Esophagus (tissue), 2 donors: Measurements from ENCODE around the gene CRP. TPM values are rescaled to one million over a fixed set of nuclear protein-coding genes. Genes with fewer than 3 reads are reported as not detected.

Experiments
- H3K27ac ChIP-seq, 2 donors: one replicate each; pipeline ENCODE4 v1.5.1; 2013; ENCODE audit warnings: low read depth in 2 of 2, mild to moderate bottlenecking in 2 of 2, inconsistent platforms in 1 of 2, low read length in 1 of 2, moderate library complexity in 1 of 2
- H3K27me3 ChIP-seq, 2 donors: one replicate each; pipeline ENCODE4 v1.6.1; 2013; ENCODE audit warnings: low read length in 2 of 2, control low read depth in 1 of 2, mild to moderate bottlenecking in 1 of 2; ENCODE audit not compliant: insufficient read depth in 2 of 2, control insufficient read depth in 1 of 2
- H3K36me3 ChIP-seq, 2 donors: one replicate each; pipeline ENCODE4 v1.6.1; 2013; ENCODE audit warnings: low read length in 1 of 2; ENCODE audit not compliant: control insufficient read depth in 2 of 2, insufficient read depth in 2 of 2
- H3K4me1 ChIP-seq, 2 donors: one replicate each; pipeline ENCODE4 v1.6.1; 2013; ENCODE audit warnings: low read length in 1 of 2; ENCODE audit not compliant: control insufficient read depth in 2 of 2, insufficient read depth in 2 of 2
- H3K4me3 ChIP-seq, 2 donors: one replicate each; pipeline ENCODE4 v1.5.1; 2013; ENCODE audit warnings: low read length in 2 of 2, mild to moderate bottlenecking in 2 of 2, low read depth in 1 of 2, moderate library complexity in 1 of 2
- H3K9me3 ChIP-seq, 2 donors: one replicate each; pipeline ENCODE4 v1.6.1; 2013; ENCODE audit warnings: mild to moderate bottlenecking in 2 of 2, low read depth in 1 of 2, low read length in 1 of 2, moderate library complexity in 1 of 2; ENCODE audit not compliant: control insufficient read depth in 2 of 2, insufficient read depth in 1 of 2
- WGBS, 2 donors: extraction: QIAGEN DNeasy Blood & Tissue Kit; methylation state at CpG; one replicate each; pipeline ENCODE4 v1.1.7; 2013; 5-methylcytosine and 5-hydroxymethylcytosine counted together
- polyA plus RNA-seq, 2 donors: library from polyadenylated mRNA; stranded (reverse); fragments of 200-250 nt; gene quantifications; one replicate each; pipeline ENCODE4 v1.2.3, GENCODE V29; 2013
- donor health status: healthy with polysubstance abuse.
- donor health status: Bipolar disorder and iron deficiency.

CRP gene, protein sequence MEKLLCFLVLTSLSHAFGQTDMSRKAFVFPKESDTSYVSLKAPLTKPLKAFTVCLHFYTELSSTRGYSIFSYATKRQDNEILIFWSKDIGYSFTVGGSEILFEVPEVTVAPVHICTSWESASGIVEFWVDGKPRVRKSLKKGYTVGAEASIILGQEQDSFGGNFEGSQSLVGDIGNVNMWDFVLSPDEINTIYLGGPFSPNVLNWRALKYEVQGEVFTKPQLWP
- not detected for polyA plus RNA-seq

DNA sequence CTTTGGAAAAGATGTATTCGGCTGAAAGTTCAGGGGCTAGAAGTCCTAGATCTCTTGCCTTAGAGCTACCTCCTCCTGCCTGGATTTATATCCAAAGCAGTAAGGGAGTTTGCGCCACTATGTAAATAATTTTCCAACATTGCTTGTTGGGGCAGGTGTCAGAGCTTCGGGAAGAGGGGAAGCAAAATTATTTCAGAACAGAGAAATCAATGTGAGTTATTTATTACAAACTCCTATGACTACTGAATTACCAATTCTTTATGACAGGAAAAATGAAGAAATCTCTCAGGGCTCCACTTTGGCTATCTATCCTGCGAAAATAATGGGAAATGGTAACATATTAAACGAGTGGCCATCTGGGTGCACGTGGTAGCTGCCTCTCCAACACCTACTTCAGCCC is at the start of gene CRP:
Gene CRP, minus strand, starts transcription at position 61 of the 400 bp plus-strand sequence. CDS start 104 bp downstream, outside the sequence.
- H3K4me3 ChIP-seq: no peak within 1 kb of the TSS
- no peaks in the 10 kb centered on the region for H3K36me3 ChIP-seq
- H3K27me3 ChIP-seq: no peaks in the 10 kb centered on the region
- peaks cover 0 to 3% of the 10 kb centered on the region in 2 donors for H3K9me3 ChIP-seq
- no peaks in the 10 kb centered on the region for H3K4me1 ChIP-seq
- no peak within 1 kb of the TSS for H3K27ac ChIP-seq
- 74 to 78% methylated on average over 6 of the region's 6 CpGs for WGBS, 2 donors

DNA sequence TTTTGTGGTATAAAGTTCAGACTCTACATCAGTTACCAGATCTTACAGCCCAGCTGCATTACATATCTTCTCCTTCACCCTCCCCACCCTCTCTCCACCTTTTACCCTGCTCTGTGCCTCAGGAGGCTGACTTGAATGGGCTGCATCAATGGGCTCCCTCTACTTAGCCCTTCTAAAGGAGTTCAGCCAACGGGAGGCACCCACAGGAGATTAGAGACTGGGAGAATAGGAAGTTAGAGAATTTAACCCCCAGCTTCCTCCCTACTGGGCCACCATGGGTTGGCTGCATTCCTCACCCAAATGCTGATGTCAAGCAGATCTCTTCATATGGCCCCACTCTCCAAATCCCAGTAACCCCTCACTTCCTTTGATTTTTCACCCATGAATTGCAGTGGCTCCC is 49.3 kb upstream of the CRP start:
- 24 to 38% methylated on average over 1 of the region's 1 CpG for WGBS, 2 donors
- H3K9me3 ChIP-seq: no peaks in the 10 kb centered on the region
- no peaks in the 10 kb centered on the region for H3K27me3 ChIP-seq
- H3K4me3 ChIP-seq: no peak overlapping the region
- no peaks in the 10 kb centered on the region for H3K36me3 ChIP-seq
- no peak overlapping the region for H3K27ac ChIP-seq
- no peaks in the 10 kb centered on the region for H3K4me1 ChIP-seq

DNA sequence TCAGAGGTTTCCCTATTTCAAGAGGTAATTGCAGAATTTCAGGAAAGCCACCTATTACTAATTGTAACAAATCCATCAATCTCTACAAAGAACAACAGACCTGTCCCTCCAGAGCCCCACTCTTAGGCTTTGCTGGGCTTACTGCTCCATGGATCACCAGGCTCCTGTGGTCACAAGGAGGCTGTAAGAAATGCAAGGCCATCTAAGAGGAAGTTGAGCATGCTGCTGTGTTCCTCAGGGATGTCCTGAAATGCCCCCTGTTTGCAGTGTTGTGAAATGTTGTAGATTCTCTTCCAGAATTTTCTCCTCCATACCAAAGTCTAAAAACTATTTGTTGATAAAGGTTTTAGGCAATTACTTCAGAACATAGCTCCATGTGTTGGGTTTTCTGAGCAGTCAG is 42.0 kb upstream of the CRP start:
- H3K4me3 ChIP-seq: no peak overlapping the region
- no peaks in the 10 kb centered on the region for H3K36me3 ChIP-seq
- H3K27ac ChIP-seq: no peak overlapping the region
- H3K27me3 ChIP-seq: no peaks in the 10 kb centered on the region
- H3K9me3 ChIP-seq: no peaks in the 10 kb centered on the region
- H3K4me1 ChIP-seq: no peaks in the 10 kb centered on the region

DNA sequence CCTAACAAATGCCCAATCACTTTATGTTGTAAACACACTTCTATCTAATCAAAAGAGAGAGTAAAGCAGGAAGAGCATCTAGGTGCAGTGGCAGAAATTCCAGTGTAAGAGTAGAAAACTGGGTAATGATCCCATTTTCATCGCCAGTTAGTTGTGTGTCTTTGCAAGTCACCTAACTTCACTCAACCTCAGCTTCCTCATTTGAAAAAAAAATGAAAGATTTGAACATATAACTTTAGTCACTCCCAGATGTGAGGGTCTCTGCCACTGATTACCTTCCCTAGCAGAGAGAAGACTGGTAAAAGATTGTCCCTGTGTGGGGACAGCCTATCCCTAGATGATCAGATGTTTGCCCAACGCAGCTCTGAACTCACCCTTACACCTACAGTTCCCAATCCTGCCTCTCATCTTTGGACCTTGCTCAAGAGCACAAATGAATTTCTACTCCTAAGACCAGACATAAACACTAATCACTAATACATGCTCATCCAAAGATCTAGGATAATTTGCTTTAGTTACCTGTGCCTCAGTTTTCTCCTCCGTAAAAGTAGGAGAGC is 41.1 kb upstream of the CRP start:
- H3K9me3 ChIP-seq: no peaks in the 10 kb centered on the region
- H3K4me3 ChIP-seq: no peak overlapping the region
- 82 to 91% methylated on average over 3 of the region's 3 CpGs for WGBS, 2 donors
- no peaks in the 10 kb centered on the region for H3K27me3 ChIP-seq
- H3K27ac ChIP-seq: no peak overlapping the region
- H3K36me3 ChIP-seq: no peaks in the 10 kb centered on the region
- no peaks in the 10 kb centered on the region for H3K4me1 ChIP-seq

DNA sequence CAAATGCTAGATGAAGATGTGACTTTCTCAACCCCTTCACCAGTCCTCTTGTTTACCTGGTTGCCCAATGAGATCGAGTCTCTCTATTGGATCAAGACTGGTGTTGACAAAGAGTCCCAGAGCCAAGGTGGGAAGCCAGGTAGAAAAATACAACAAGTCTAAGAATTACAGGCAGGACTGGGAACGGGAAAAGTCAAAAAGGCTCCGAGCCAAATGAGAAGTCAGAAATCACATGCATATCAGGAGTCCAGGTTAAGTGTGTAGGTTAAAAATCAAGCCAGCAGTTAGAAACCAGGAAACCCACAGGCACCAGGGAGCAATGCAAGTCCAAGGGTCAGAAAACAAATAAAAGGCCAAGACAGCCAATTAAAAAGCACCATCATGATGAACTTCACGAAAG is 39.0 kb upstream of the CRP start:
- Histone ChIP-seq H3K27me3 (no peaks in the 10 kb centered on the region), H3K27ac (no peak overlapping the region), H3K4me3 (no peak overlapping the region), H3K36me3 (no peaks in the 10 kb centered on the region), H3K9me3 (no peaks in the 10 kb centered on the region), H3K4me1 (no peaks in the 10 kb centered on the region)
- 59 to 71% methylated on average over 4 of the region's 4 CpGs for WGBS, 2 donors

DNA sequence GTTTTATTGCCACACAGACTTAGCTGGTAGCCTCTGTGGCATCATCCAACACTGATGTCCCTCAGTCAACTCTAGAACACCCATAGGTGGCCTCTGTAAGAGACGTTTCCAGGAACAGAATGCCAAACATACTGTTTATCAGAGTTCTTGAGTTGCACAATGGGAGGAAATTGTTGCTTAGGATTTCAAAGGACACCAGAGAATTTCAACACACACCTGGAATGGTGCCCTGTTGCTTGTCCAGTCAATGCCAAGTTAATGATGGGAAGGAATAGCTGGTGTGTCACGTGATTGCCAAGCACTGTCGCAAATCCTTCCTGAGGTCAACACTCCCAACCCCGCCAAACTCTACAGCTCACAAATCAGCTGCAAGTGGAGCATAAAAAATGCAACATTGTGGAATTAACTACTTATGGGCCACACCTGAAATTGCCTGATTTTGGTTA is 37.8 kb upstream of the CRP start:
- 36 to 39% methylated on average over 4 of the region's 4 CpGs for WGBS, 2 donors
- H3K36me3 ChIP-seq: no peaks in the 10 kb centered on the region
- no peaks in the 10 kb centered on the region for H3K27me3 ChIP-seq
- no peaks in the 10 kb centered on the region for H3K9me3 ChIP-seq
- H3K4me1 ChIP-seq: no peaks in the 10 kb centered on the region
- no peak overlapping the region for H3K4me3 ChIP-seq
- no peak overlapping the region for H3K27ac ChIP-seq

DNA sequence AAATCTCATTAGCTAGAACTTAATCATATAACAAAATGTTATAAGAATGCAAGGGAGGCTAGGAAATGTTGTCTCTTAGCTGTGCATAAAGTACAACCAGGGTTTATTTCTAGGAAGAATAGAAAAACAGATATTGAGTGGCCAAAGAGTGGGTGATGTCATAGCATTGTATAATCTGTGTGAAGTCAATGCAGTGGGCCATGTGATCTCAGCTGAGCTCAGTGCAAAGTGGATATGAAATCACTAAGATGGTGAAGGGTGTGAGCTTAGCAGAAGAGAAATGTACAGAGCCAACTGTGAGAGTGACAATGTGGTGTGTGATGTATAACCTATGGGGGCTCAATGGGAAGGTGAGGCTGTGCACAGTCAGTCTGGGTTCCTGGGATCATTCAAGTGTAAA is 36.6 kb upstream of the CRP start:
- Histone ChIP-seq H3K36me3 (no peaks in the 10 kb centered on the region), H3K4me3 (no peak overlapping the region), H3K4me1 (no peaks in the 10 kb centered on the region), H3K27ac (no peak overlapping the region), H3K27me3 (no peaks in the 10 kb centered on the region), H3K9me3 (no peaks in the 10 kb centered on the region)

DNA sequence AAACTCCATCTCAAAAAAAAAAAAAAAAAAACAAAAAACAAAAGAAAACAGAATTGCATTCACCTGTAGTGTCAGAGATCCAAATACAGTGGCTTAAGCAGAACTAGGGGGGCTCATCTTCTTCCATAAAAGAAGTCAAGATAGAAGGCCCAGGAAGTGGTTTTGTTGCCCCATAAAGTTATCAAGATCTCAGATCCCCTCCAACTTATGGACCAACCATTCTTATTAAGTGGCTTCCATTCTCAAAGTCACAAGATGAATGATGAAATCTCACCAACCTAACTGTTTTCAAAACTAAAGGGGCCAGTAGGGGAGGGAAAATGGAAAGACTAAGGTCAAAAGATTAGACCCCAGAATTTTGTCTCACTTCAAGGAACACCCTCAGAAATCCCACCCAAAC is 36.2 kb upstream of the CRP start:
- Histone ChIP-seq H3K27me3 (no peaks in the 10 kb centered on the region), H3K4me1 (no peaks in the 10 kb centered on the region), H3K9me3 (no peaks in the 10 kb centered on the region), H3K27ac (no peak overlapping the region), H3K4me3 (no peak overlapping the region), H3K36me3 (no peaks in the 10 kb centered on the region)

DNA sequence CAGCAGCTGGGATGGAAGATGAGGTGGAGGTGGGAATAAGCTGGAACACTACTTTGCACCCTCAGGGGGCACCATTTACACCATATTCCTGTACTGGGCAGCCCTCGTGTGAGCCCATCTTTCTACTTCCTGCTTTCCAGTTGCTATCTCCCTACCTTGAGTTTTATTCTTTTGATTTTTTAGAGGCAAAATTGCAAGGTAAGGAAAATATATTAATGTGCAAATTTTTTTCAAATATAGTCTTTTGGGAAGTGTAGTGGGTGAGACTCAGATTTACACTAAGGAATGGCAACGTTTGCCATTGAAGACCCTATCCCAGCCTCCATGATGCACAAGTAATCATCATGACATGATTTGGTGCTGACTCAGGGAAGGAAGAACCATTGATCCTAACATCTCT is 35.2 kb upstream of the CRP start:
- H3K4me1 ChIP-seq: no peaks in the 10 kb centered on the region
- no peak overlapping the region for H3K4me3 ChIP-seq
- H3K36me3 ChIP-seq: no peaks in the 10 kb centered on the region
- no peak overlapping the region for H3K27ac ChIP-seq
- no peaks in the 10 kb centered on the region for H3K9me3 ChIP-seq
- H3K27me3 ChIP-seq: no peaks in the 10 kb centered on the region
- 72 to 78% methylated on average over 2 of the region's 2 CpGs for WGBS, 2 donors

DNA sequence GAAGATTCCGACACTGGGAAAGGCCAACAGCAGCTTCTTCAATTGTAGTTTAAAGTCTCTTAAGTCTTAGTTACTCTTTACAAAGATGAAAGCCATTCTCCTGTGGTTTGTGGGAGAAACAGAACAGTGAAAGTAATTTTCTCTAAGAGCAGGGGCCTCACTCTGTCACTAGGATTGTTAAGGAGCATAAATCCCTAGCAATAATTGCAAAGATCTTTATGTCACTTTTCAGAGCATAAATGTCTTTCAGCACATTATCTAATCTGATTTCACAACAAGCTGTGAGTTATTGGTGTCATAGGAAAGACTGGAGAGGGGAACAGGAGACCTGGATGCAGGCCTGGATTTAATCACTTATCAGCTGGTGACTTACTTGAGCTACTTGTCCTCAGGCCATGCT is 34.0 kb upstream of the CRP start:
- H3K27ac ChIP-seq: no peak overlapping the region
- WGBS, 2 donors: 91 to 96% methylated on average over 1 of the region's 1 CpG
- no peak overlapping the region for H3K4me3 ChIP-seq

More for the DNA sequence above, 34.0 kb upstream of the CRP start:
- Histone ChIP-seq H3K9me3 (no peaks in the 10 kb centered on the region), H3K4me1 (no peaks in the 10 kb centered on the region), H3K27me3 (no peaks in the 10 kb centered on the region), H3K36me3 (no peaks in the 10 kb centered on the region)
